ENCODE data around the gene TRIM33.

TRIM33 gene

DNA sequence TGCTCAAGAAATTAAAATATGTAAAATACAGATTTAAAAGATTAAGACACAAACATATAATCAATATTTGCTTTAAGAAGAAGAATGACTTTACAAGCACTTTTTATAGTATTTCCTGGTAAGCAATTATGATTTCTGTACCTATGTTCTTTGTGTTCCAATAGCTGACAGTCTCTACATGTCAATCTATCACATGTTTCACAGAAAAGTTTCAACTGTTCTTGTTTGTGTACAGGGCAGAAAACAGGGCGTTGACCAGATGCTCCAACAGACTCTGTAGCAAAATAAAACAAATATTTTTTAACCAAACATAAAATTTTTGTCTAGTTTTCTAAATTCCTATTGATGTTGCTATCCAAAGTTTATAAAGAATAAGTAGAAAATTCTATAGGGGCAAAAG, 48.0 kb downstream of the TRIM33 start:
- no peaks in the 10 kb centered on the region for H3K27me3 Mint-ChIP-seq (ENCODE audit: low read depth, poor library complexity)
- no peak for DNase-seq
- H3K4me3 Mint-ChIP-seq: no peak overlapping the region
- no peak overlapping the region for H3K27ac Mint-ChIP-seq
- TF ChIP-seq, protein P1, sequence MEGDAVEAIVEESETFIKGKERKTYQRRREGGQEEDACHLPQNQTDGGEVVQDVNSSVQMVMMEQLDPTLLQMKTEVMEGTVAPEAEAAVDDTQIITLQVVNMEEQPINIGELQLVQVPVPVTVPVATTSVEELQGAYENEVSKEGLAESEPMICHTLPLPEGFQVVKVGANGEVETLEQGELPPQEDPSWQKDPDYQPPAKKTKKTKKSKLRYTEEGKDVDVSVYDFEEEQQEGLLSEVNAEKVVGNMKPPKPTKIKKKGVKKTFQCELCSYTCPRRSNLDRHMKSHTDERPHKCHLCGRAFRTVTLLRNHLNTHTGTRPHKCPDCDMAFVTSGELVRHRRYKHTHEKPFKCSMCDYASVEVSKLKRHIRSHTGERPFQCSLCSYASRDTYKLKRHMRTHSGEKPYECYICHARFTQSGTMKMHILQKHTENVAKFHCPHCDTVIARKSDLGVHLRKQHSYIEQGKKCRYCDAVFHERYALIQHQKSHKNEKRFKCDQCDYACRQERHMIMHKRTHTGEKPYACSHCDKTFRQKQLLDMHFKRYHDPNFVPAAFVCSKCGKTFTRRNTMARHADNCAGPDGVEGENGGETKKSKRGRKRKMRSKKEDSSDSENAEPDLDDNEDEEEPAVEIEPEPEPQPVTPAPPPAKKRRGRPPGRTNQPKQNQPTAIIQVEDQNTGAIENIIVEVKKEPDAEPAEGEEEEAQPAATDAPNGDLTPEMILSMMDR (IDR thresholded peaks at IDR 0.05): no peak
- H3K9me3 Mint-ChIP-seq: peaks cover 15% of the 10 kb centered on the region
- H3K4me1 Mint-ChIP-seq: peaks cover 5% of the 10 kb centered on the region
- peaks cover 82% of the 10 kb centered on the region for H3K36me3 Mint-ChIP-seq (ENCODE audit: low read depth)

DNA sequence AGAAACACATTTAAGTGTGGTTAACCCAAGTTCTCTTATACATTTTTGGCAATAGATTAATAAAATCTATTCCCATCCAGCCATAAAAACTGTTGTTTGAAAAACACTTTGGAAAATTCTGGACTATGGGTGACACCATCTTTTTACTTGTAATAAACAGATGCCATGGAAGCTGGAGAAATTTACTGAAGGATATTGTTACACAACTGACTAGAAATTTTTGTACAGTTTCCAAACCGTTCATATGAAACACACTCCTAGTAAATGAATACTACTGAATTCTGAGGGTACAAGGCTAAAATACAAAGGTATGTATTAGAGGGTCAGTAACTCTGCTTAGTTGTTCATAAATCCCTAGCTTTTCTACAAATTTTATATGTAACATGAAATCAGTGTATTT, 48.7 kb downstream of the TRIM33 start:
- Mint-ChIP-seq H3K27me3 (ENCODE audit: low read depth, poor library complexity) (no peaks in the 10 kb centered on the region), H3K9me3 (peaks cover 15% of the 10 kb centered on the region), H3K27ac (no peak overlapping the region), H3K36me3 (ENCODE audit: low read depth) (peaks cover 82% of the 10 kb centered on the region), H3K4me1 (peaks cover 5% of the 10 kb centered on the region), H3K4me3 (no peak overlapping the region)
- TF ChIP-seq, protein P1 (IDR thresholded peaks at IDR 0.05): no peak
- no peak for DNase-seq

DNA sequence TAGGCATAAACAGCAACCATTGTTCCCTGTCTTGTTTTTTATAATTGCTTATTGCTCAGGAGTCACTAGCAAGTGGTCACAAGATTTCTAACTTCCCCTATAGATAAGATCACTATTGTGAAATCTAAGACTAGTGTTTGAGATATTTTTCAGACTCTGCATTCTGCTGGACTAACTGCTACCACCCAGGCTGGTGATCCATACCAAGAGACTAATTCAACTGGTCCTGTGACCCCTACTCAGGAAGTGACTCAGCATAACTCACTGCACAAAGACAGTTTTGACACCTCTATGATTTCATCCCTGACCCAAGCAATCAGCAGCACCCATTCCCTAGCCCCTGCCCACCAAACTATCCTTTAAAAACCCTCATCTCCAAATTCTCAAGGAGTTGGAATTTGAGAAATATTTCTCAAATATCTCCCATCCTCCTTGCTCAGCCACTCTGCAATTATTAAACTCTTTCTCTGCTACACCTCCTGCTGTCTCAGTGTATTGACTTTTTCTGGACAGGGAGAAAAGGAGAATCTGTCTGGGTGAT, 52.7 kb downstream of the TRIM33 start:
- Mint-ChIP-seq H3K4me1 (no peaks in the 10 kb centered on the region), H3K27me3 (ENCODE audit: low read depth, poor library complexity) (no peaks in the 10 kb centered on the region), H3K9me3 (peaks cover 4% of the 10 kb centered on the region), H3K4me3 (no peak overlapping the region), H3K36me3 (ENCODE audit: low read depth) (peaks cover 84% of the 10 kb centered on the region), H3K27ac (no peak overlapping the region)
- DNase-seq: no peak
- TF ChIP-seq, protein P1 (IDR thresholded peaks at IDR 0.05): no peak

DNA sequence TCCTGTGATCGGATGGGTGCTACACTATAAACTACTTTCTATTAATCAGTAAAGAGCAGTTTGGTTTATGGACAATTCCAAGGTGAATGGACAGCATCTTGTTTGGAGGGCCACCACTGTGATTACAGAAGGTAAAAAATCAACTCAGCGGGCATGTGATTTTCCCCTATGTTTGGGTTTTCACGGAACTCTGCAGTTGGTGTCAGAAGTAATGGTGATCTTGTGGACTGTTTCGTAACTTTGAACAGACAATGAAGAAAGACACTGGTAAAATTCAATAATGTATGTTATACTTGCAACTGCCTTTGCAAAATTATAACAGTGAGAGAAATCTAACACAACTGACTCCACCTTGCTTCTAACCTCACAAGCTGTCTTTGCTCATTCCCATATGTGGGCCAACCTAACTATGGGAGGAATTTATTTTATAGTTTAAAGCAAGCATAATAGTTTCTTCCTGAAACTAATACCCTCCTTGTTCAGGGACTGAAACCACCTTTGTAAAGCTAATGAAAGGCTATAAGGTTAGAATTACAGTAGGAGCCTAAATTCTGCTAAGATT, 53.2 kb downstream of the TRIM33 start:
- DNase-seq: no peak
- H3K27me3 Mint-ChIP-seq (ENCODE audit: low read depth, poor library complexity): no peaks in the 10 kb centered on the region
- H3K27ac Mint-ChIP-seq: no peak overlapping the region
- peaks cover 4% of the 10 kb centered on the region for H3K9me3 Mint-ChIP-seq
- H3K4me3 Mint-ChIP-seq: no peak overlapping the region
- peaks cover 87% of the 10 kb centered on the region for H3K36me3 Mint-ChIP-seq (ENCODE audit: low read depth)
- no peaks in the 10 kb centered on the region for H3K4me1 Mint-ChIP-seq
- TF ChIP-seq, protein P1 (IDR thresholded peaks at IDR 0.05): no peak

DNA sequence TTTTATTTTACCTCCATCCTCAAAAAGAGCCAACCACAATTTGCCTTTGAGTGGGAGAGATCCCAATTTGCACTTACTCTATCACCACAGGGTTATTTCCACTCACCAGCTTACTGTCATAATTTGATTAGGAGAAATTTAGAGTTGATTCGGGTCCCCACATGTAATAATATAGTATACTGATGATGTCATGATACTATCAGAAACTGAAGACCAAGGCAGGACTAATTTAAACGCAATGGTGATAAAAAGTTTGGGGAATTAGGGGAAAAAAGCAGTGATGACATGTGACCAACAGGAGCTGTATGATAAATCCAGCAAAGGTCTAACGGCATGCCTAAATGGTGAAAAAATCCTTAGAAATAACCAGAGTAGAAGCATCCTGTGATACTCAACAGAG, 54.4 kb downstream of the TRIM33 start:
- Mint-ChIP-seq H3K9me3 (peaks cover 4% of the 10 kb centered on the region), H3K27ac (no peak overlapping the region), H3K4me3 (no peak overlapping the region), H3K4me1 (no peaks in the 10 kb centered on the region), H3K36me3 (ENCODE audit: low read depth) (peaks cover 90% of the 10 kb centered on the region), H3K27me3 (ENCODE audit: low read depth, poor library complexity) (no peaks in the 10 kb centered on the region)
- DNase-seq: no peak
- TF ChIP-seq, protein P1 (IDR thresholded peaks at IDR 0.05): no peak

DNA sequence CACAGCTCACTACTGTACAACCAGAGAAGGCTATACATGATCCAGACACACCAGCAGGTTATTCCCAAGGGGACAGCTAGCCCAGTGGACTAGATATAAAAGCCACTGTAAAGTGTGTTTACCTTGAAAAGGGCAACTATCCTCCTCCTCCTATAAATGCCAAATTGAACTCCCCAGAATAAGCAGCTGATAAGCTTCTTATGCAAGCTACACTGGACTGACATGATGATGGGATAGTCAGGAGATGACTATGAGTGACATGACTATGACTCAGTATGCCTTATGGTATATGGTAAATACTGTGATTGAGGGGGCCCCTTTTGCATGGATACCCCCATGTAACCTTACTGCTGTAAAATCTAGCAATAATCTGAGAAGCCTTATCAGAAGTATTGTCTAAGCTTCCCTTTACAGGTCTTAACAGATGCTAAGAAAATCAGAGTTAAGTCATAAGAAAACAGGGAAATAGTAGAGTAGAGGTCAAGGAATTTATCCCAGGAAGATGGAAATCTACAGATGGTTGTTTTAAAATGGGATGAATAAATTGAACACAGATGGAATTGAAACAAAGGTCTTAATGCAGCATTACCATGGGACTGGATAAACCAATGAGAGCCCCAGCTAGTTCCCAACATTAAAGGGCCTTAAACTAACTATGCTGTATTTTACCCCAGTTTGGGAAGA, 55.8 kb downstream of the TRIM33 start:
- H3K27ac Mint-ChIP-seq: no peak overlapping the region
- peaks cover 89% of the 10 kb centered on the region for H3K36me3 Mint-ChIP-seq (ENCODE audit: low read depth)
- TF ChIP-seq, protein P1 (IDR thresholded peaks at IDR 0.05): no peak
- no peak for DNase-seq
- no peaks in the 10 kb centered on the region for H3K27me3 Mint-ChIP-seq (ENCODE audit: low read depth, poor library complexity)
- H3K4me1 Mint-ChIP-seq: no peaks in the 10 kb centered on the region
- no peak overlapping the region for H3K4me3 Mint-ChIP-seq
- H3K9me3 Mint-ChIP-seq: peaks cover 4% of the 10 kb centered on the region

Data from nephron progenitor cell (in vitro differentiated cells).